Raji (cell line): Measurements from ENCODE around the gene INTS2.

Experiments used
- POLR2A ChIP-seq: IDR thresholded peaks from 2 replicates; pipeline ENCODE4 v1.6.1; 2011; ENCODE audit warnings: low read depth, low read length, control low read depth; ENCODE audit not compliant: insufficient read depth

Gene INTS2

DNA sequence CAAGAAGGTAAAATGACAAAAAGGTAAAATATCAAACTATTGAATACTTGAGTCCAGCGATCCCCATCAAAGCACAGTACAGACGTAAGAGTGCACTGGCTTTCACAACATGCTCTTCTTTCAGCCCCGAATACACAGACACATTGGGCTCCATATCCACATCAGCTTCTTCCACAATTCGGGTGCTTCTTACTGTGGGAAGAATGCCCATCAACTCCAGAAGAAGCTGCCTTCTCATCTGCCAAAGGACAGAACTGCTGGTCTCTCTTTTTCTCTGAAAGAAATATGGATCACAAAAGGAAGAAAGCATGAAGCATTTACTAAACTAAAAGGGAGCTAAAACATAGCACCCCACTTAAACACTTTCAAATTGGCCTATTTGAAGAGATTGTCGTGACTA is 20.4 kb downstream of the INTS2 start:
- no peak for TF ChIP-seq POLR2A

DNA sequence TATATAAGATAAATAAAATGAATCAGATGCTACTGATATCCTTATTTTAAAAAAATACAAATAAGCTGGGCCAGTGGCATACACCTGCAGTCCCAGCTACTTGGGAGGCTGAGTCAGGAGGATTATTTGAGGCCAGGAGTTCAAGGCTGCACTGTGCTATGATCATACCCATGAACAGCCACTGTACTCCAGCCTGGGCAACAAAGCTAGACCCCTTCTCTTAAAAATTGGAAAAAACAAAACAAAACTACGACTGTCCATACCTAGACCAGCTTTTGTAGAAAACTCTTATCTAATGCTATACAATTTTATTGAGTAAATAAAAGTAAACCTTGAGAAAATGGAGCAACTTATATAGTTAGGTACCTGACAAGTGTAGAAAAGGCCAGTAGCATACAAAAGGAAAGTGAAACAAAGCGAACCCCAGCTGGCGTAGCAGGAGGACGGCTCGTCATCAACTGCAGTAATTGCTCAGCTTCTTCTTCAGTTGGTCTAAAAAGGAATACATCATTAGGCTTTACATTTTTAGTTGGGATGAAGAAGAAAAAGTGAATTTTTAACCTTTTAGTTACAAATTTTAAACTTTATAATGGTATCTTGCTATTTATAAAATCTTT is 23.6 kb downstream of the INTS2 start:
- TF ChIP-seq POLR2A = no peak

DNA sequence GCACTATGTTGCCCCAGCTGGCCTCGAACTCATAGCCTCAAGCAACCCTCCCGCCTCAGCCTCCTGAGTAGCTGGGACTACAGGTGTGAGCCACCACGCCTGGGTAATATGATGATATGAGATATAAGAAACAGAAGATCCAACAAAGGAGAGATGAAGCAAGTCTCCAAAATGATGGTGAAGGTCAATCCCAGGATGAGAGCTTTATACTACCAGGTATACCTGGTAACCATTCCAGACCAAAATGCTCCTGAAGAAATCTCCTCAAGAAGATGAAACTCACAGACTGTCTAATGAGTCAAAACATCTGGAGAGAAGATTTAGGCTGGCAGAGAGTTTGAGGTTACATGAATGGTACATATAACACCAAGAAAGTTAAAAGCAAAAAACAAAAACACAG is 24.5 kb downstream of the INTS2 start:
- TF ChIP-seq POLR2A = no peak

GRCh38 chr17:61897548-61898180 is 30.1 kb downstream of the INTS2 start:
- no peak for TF ChIP-seq POLR2A

DNA sequence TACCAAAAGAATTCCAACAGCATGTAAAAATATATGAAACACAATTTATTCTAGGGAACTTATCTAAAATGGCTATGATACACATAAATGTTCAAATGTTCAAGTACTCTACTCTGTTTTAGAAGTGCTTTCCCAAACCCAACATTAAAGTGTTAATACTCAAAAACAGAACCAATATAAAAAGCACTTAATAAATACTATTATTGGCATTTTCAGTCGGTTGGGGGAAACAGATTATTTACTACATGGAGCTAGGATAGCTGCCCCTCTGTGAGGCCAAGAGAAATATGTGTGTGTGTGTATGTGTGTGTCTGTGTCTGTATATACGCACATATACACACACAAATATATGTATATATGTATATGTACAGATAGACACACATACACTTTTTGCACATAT is 32.4 kb downstream of the INTS2 start:
- no peak for TF ChIP-seq POLR2A

DNA sequence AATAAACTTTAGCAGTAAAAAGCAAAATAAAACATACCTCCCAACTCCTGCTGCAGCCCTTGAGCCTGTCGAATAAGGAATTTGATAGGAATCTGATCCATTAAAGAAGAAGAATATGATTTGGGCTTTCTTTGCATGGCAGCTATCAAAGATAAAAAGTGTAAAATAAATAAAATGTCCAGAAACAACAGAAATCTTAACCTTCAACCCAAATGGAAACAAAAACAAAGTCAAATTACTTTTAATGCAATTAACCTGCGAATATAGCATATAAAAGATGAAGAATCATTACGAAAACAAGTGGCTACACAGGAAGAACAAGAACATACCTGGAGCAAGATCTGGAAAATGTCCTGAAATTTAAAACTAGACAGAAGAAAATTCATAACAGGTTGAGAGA is 42.9 kb downstream of the INTS2 start:
- TF ChIP-seq POLR2A = no peak

DNA sequence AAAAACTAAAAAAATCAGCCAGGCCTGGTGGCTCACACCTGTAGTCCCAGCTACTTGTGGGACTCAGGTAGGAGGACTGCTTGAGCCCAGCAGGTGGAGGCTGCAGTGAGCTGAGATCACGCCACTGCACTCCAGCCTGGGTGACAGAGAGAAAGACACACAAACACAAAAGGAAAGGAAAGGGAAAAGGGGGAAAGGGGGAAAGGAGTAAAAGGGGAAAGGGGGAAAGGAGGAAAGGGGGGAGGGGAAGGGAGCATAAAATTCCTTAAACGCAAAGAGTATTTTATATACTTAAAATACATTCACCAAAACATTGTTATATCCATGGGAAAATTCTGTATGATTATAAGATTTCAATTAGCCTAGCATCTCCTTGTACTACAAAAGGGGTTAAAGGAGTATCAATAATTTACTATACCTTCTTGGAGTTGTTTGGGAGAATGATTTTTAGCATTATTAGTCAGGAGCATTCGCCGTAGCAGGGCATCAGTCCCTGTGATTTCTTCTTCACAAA is 47.1 kb downstream of the INTS2 start:
- no peak for TF ChIP-seq POLR2A

DNA sequence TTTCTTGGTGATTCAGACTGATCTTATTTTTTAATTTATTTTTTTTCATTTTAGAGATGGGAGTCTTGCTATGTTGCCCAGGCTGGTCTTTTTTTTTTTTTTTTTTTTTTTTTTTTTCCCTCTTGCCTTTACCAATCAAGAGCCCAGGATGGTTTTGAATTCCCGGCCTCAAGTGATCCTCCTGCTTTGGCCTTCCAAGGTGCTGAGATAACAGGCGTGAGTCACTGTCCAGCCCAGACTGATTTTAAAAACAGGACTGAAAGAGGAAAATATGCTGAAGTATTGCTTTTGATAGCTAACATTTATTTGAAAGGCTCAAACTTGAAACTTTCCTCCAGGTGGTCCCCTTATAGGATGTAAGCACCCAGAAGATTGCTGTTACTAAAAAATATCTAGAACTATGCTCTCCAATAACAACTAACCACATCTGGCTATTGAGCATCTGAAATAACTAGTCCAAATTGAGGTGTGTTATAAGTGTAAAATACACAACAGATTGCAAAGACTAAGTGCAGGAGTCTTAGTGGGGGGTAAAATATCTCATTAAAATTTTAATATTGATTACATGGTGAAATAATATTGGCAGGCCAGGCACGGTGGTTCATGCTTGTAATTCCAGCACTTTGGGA is 48.7 kb downstream of the INTS2 start:
- no peak for TF ChIP-seq POLR2A

DNA sequence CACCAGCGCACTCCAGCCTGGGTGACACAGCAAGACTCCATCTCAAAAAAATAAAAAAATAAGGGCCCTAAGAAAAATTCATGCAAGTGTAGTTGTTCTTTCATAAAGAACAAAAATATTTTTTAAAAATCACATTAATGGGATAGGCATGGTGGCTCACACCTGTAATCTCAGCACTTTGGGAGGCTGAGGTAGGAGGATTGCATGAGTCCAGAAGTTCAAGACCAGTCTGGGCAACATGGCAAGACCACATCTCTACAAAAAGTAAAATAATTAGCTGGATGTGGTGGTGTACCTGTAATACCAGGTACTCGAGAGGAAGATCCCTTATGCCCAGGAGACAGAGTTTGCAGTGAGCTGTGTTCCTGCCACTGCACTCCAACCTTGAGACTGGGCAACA is 49.3 kb downstream of the INTS2 start:
- no peak for TF ChIP-seq POLR2A

DNA sequence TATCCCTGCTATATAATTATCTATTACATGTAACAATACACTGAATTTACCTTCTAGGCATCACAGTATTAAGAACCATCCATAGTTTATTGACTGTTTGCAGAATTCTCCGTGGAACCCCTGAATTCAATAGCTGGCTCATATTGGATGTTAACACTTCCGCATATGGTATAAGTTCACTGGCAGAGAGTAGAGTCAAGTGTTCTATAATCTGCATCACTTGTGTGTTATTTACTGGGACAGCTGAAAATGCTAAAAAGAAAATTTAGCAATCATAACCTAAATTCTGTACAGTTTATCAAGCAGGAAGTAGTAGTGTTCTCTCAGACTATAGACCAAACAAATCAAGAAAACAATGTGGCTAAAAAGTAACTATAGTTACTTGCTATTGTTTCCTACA is 49.9 kb downstream of the INTS2 start:
- no peak for TF ChIP-seq POLR2A

GRCh38 chr17:61875804-61876203 is 52.0 kb downstream of the INTS2 start:
- no peak for TF ChIP-seq POLR2A

DNA sequence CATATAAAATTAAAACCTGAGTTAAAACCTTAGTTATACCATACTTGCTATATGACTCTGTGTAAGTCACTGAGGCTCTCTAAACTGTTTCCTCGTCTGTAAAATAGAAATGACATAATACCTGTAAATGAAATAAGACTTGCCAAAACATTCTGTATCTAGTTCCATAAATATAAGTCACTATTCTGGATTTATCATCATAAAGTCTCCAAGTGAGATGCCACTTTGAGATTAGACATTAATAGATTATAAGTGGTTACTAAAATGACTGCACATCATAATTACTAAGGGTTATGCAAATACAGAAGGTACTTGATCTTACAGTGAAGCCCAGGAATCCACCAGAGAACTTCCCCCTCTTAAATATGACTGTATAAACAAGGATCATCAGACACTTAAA is 52.5 kb downstream of the INTS2 start:
- TF ChIP-seq POLR2A = no peak

DNA sequence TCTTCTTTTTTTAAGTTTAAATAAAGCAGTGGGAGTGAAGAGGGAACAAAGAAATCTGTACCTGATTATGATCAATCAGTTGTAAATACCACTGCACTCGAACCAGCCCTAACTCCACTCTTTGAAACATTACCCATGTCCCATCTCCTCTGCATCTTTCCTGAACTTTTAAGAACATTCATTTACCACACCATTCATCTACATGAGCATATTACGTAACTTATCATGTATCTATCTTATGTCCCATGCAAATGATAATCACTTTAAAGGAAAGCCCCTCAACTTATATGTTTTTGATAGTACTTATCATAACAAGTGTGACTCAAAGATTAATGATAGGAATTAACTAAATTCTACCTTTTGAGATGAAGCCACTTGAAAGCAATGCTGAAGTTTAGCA is 53.7 kb downstream of the INTS2 start:
- no peak for TF ChIP-seq POLR2A

- no peak for TF ChIP-seq POLR2A
These were observed 55.7 kb downstream of the INTS2 start for GRCh38 chr17:61872099-61872498.

DNA sequence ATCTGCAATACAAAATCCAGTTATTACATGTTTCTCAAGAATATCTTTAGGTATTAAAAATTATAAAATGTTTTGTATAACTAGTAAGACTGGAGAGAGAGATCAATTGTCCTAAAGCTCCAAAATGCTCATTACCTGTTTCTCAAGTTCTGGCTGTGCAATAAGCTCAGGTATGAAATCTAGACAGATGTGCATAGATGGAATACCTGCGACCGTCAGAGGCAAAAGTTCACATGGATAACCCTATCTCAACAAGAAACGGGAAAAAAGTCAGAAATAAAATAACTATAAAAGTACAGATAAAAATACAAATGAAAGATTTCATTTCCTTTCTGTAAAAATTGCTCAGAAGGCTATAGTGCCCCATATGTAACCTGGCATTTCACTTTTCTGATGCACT is 58.6 kb downstream of the INTS2 start:
- no peak for TF ChIP-seq POLR2A

DNA sequence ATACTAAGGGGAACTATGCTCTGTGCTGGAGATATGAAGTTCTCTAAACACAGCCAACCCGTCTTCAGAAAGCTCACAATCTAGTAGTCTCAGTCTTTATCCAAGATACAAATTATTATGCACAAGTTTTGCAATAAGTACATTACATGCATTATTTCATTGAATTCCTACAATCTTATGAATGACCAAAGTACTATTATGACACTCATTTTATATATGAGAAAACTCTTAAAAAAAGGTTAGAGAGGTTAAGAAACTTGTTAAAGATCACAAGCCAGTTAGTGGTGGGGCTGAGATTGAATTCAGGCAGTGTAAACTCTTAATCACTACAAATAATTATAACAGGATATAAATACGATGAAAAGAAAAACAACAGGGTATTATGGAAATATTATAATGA is 59.7 kb downstream of the INTS2 start:
- TF ChIP-seq POLR2A = no peak

- TF ChIP-seq POLR2A = no peak
These were observed 60.7 kb downstream of the INTS2 start for GRCh38 chr17:61867033-61867432.

GRCh38 chr17:61863801-61864126 is 64.0 kb downstream of the INTS2 start:
- no peak for TF ChIP-seq POLR2A
